ENCODE data around the gene RPS6KA2. TPM values are rescaled to one million over a fixed set of nuclear protein-coding genes. Genes with fewer than 3 reads are reported as not detected.

RPS6KA2 gene
- total RNA-seq, 1 donor from 2014 or later = 37.5 TPM

- no peaks in the 10 kb centered on the region for H3K9me3 Mint-ChIP-seq (ENCODE audit: low read depth)
- no peak overlapping the region for H3K27ac Mint-ChIP-seq
- H3K4me3 Mint-ChIP-seq (ENCODE audit: low read depth) = no peak overlapping the region
- H3K36me3 Mint-ChIP-seq (ENCODE audit: insufficient read depth) = peaks cover 8% of the 10 kb centered on the region
- DNase-seq (ENCODE audit: low spot score, unreplicated experiment) = no peak
- TF ChIP-seq CTCF (IDR thresholded peaks at IDR 0.05; ENCODE audit: unreplicated experiment) = no peak
- H3K4me1 Mint-ChIP-seq (ENCODE audit: low read depth) = peaks cover 6% of the 10 kb centered on the region
- no peaks in the 10 kb centered on the region for H3K27me3 Mint-ChIP-seq
These were observed 6.5 kb downstream of the RPS6KA2 start for GRCh38 chr6:166620478-166621113.

- Mint-ChIP-seq H3K27ac (no peak overlapping the region), H3K4me3 (ENCODE audit: low read depth) (no peak overlapping the region), H3K9me3 (ENCODE audit: low read depth) (no peaks in the 10 kb centered on the region), H3K36me3 (ENCODE audit: insufficient read depth) (peaks cover 8% of the 10 kb centered on the region), H3K4me1 (ENCODE audit: low read depth) (peaks cover 3% of the 10 kb centered on the region), H3K27me3 (no peaks in the 10 kb centered on the region)
- DNase-seq (ENCODE audit: low spot score, unreplicated experiment) = no peak
- no peak for TF ChIP-seq CTCF (IDR thresholded peaks at IDR 0.05; ENCODE audit: unreplicated experiment)
These were observed 7.1 kb downstream of the RPS6KA2 start for GRCh38 chr6:166619912-166620311.

- Mint-ChIP-seq H3K4me1 (ENCODE audit: low read depth) (peaks cover 6% of the 10 kb centered on the region), H3K4me3 (ENCODE audit: low read depth) (no peak overlapping the region), H3K36me3 (ENCODE audit: insufficient read depth) (peaks cover 8% of the 10 kb centered on the region), H3K27ac (no peak overlapping the region), H3K27me3 (no peaks in the 10 kb centered on the region), H3K9me3 (ENCODE audit: low read depth) (no peaks in the 10 kb centered on the region)
- no peak for DNase-seq (ENCODE audit: low spot score, unreplicated experiment)
- TF ChIP-seq CTCF (IDR thresholded peaks at IDR 0.05; ENCODE audit: unreplicated experiment) = no peak
These were observed 7.9 kb downstream of the RPS6KA2 start for GRCh38 chr6:166618866-166619761.

- no peak overlapping the region for H3K4me3 Mint-ChIP-seq (ENCODE audit: low read depth)
- peaks cover 11% of the 10 kb centered on the region for H3K36me3 Mint-ChIP-seq (ENCODE audit: insufficient read depth)
- peaks cover 6% of the 10 kb centered on the region for H3K4me1 Mint-ChIP-seq (ENCODE audit: low read depth)
- no peak overlapping the region for H3K27ac Mint-ChIP-seq
- H3K9me3 Mint-ChIP-seq (ENCODE audit: low read depth) = no peaks in the 10 kb centered on the region
- no peaks in the 10 kb centered on the region for H3K27me3 Mint-ChIP-seq
- no peak for DNase-seq (ENCODE audit: low spot score, unreplicated experiment)
- TF ChIP-seq CTCF (IDR thresholded peaks at IDR 0.05; ENCODE audit: unreplicated experiment) = no peak
These were observed 8.8 kb downstream of the RPS6KA2 start for GRCh38 chr6:166618251-166618650.

GRCh38 chr6:166617359-166617758 lies 9.7 kb downstream of the RPS6KA2 start:
- H3K4me3 Mint-ChIP-seq (ENCODE audit: low read depth) = no peak overlapping the region
- no peak overlapping the region for H3K27ac Mint-ChIP-seq
- peaks cover 8% of the 10 kb centered on the region for H3K4me1 Mint-ChIP-seq (ENCODE audit: low read depth)
- no peaks in the 10 kb centered on the region for H3K27me3 Mint-ChIP-seq
- no peak for TF ChIP-seq CTCF (IDR thresholded peaks at IDR 0.05; ENCODE audit: unreplicated experiment)
- peaks cover 12% of the 10 kb centered on the region for H3K36me3 Mint-ChIP-seq (ENCODE audit: insufficient read depth)
- H3K9me3 Mint-ChIP-seq (ENCODE audit: low read depth) = no peaks in the 10 kb centered on the region
- no peak for DNase-seq (ENCODE audit: low spot score, unreplicated experiment)
